Ishikawa (cell line): ENCODE measurements around the gene CCND3.

ENCODE experiments used
- CEBPB ChIP-seq: IDR thresholded peaks from 2 replicates; pipeline ENCODE4 v1.6.1; 2012
- CREB1 ChIP-seq: IDR thresholded peaks from 2 replicates; pipeline ENCODE4 v1.6.1; 2012; ENCODE audit warnings: low read depth
- EGR1 ChIP-seq: IDR thresholded peaks from 2 replicates; pipeline ENCODE4 v1.6.1; 2012
- EP300 ChIP-seq: IDR thresholded peaks from 2 replicates; pipeline ENCODE4 v1.6.1; 2012; ENCODE audit warnings: borderline replicate concordance
- FOXM1 ChIP-seq: IDR thresholded peaks from 2 replicates; pipeline ENCODE4 v1.6.1; 2012; ENCODE audit warnings: low read depth, borderline replicate concordance
- NFIC ChIP-seq: IDR thresholded peaks from 2 replicates; pipeline ENCODE4 v1.6.1; 2012
- RAD21 ChIP-seq: IDR thresholded peaks from 2 replicates; pipeline ENCODE4 v1.6.1; 2012; ENCODE audit warnings: low read depth
- REST ChIP-seq: IDR thresholded peaks from 2 replicates; pipeline ENCODE4 v1.6.1; 2012; ENCODE audit warnings: low read depth, mild to moderate bottlenecking
- TAF1 ChIP-seq: IDR thresholded peaks from 2 replicates; pipeline ENCODE4 v1.6.1; 2012; ENCODE audit warnings: low read depth, mild to moderate bottlenecking
- TCF12 ChIP-seq: IDR thresholded peaks from 2 replicates; pipeline ENCODE4 v1.6.1; 2012; ENCODE audit warnings: low read depth
- TEAD4 ChIP-seq: IDR thresholded peaks from 2 replicates; pipeline ENCODE4 v1.6.1; 2012
- YY1 ChIP-seq: IDR thresholded peaks from 2 replicates; pipeline ENCODE4 v1.6.1; 2012; ENCODE audit warnings: low read depth
- ZBTB7A ChIP-seq: IDR thresholded peaks from 2 replicates; pipeline ENCODE4 v1.6.1; 2012; ENCODE audit warnings: low read depth
- TF ChIP-seq, protein P1 (sequence below): IDR thresholded peaks from 2 replicates; pipeline ENCODE4 v1.6.1; 2012
- TF ChIP-seq, protein P2 (sequence below): IDR thresholded peaks from 2 replicates; pipeline ENCODE4 v1.6.1; 2012

CCND3 gene

GRCh38 chr6:41966214-41966920, 24.8 kb upstream of the CCND3 start:
- TF ChIP-seq, protein P1, sequence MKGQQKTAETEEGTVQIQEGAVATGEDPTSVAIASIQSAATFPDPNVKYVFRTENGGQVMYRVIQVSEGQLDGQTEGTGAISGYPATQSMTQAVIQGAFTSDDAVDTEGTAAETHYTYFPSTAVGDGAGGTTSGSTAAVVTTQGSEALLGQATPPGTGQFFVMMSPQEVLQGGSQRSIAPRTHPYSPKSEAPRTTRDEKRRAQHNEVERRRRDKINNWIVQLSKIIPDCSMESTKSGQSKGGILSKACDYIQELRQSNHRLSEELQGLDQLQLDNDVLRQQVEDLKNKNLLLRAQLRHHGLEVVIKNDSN = no peak
- TF ChIP-seq EGR1 (no peak), ZBTB7A (no peak), NFIC (no peak), REST (no peak), YY1 (no peak), TAF1 (no peak), CEBPB (no peak), EP300 (no peak), TEAD4 (no peak), TCF12 (no peak), RAD21 (no peak), FOXM1 (no peak), CREB1 (no peak)
- TF ChIP-seq, protein P2, sequence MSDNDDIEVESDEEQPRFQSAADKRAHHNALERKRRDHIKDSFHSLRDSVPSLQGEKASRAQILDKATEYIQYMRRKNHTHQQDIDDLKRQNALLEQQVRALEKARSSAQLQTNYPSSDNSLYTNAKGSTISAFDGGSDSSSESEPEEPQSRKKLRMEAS = no peak

DNA sequence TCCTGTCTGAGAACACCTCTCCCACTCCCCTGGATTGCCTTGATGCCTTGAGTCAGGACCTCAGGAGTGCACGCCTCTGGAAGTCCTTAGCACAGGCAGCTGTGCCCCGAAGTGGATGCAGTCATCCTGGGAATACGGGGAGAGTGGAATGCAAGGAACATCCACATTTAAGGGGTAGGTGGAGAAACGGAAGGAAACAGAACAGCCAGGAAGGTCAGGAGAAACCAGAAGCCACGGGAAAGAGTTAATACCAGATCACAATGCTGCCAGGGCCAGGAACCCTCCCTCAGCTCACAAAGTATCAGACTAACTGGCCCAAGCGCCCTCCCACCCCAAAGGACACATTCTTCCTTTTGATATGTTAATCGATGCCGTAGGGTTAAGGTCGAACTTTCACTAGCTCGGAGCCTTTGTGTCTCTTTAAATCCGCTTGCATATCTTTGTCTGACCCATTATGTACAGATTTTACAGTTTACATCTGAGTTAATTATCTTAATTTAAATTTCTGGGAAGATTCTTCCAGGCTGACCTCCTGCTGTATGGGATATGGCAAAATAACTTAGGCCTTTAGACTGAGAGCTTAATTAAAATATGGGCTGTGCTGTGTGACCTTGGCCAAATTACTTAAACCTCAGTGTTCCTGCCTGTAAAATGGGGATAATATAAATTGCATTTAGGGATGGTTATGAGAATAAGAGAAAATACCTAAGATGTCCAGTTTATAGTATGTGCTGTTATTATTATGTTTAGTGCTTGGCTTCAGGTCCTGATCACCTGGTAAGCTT, 24.0 kb upstream of the CCND3 start:
- no peak for TF ChIP-seq ZBTB7A
- no peak for TF ChIP-seq TAF1
- no peak for TF ChIP-seq NFIC
- TF ChIP-seq RAD21 = no peak
- no peak for TF ChIP-seq TCF12
- no peak for TF ChIP-seq CEBPB
- no peak for TF ChIP-seq FOXM1
- TF ChIP-seq EGR1 = no peak
- TF ChIP-seq, protein P1 = no peak

GRCh38 chr6:41964201-41964887, 22.7 kb upstream of the CCND3 start:
- TF ChIP-seq REST (no peak), TEAD4 (no peak), RAD21 (no peak), EGR1 (no peak), FOXM1 (no peak), CEBPB (no peak), TAF1 (no peak), NFIC (no peak), EP300 (no peak), YY1 (no peak), CREB1 (no peak), TCF12 (no peak), ZBTB7A (no peak)
- TF ChIP-seq, protein P2 = no peak
- TF ChIP-seq, protein P1 = no peak

GRCh38 chr6:41963371-41963770, 21.8 kb upstream of the CCND3 start:
- no peak for TF ChIP-seq EGR1
- TF ChIP-seq REST = no peak
- no peak for TF ChIP-seq CREB1
- TF ChIP-seq RAD21 = no peak
- TF ChIP-seq, protein P2 = no peak
- TF ChIP-seq TCF12 = no peak
- TF ChIP-seq NFIC = no peak
